Measurements from ENCODE around the gene LPIN2.
"Not testable (repeated sequence)": the region's sequence is repeated elsewhere in the genome, so short reads cannot be mapped to it uniquely, and the experiment has no call there.

LPIN2 gene

GRCh38 chr18:3042379-3042778 is 29.4 kb upstream of the LPIN2 start:
- no peak for DNase-seq

GRCh38 chr18:3041843-3042242 is 28.9 kb upstream of the LPIN2 start:
- no peak for DNase-seq

- no peak for DNase-seq
These were observed 27.9 kb upstream of the LPIN2 start for GRCh38 chr18:3040881-3041280.

- DNase-seq = no peak
These were observed 27.2 kb upstream of the LPIN2 start for GRCh38 chr18:3040173-3040572.

GRCh38 chr18:3037423-3037915 is 24.5 kb upstream of the LPIN2 start:
- peak; percentile 21 to 35 for DNase-seq

- DNase-seq = no peak
These were observed 23.2 kb upstream of the LPIN2 start for GRCh38 chr18:3036108-3036507.

- no peak for DNase-seq
These were observed 22.7 kb upstream of the LPIN2 start for GRCh38 chr18:3035635-3036034.

- no peak for DNase-seq
These were observed 19.8 kb upstream of the LPIN2 start for GRCh38 chr18:3032721-3033120.

- DNase-seq = no peak
These were observed 16.4 kb upstream of the LPIN2 start for GRCh38 chr18:3029215-3029952.

GRCh38 chr18:3028115-3028514 is 15.2 kb upstream of the LPIN2 start:
- not testable (repeated sequence) for DNase-seq

- DNase-seq = no peak
These were observed 14.5 kb upstream of the LPIN2 start for GRCh38 chr18:3027370-3027891.

- DNase-seq = no peak
These were observed 12.6 kb upstream of the LPIN2 start for GRCh38 chr18:3025544-3025943.

GRCh38 chr18:3023603-3024002 is 10.7 kb upstream of the LPIN2 start:
- not testable (repeated sequence) for DNase-seq

- DNase-seq = peak; percentile 93 to 94
These were observed 3.8 kb upstream of the LPIN2 start for GRCh38 chr18:3016585-3017297.

GRCh38 chr18:3015851-3016250 is 2.9 kb upstream of the LPIN2 start:
- DNase-seq = peak in 1 of 2 experiments; percentile 14

- peak in 1 of 2 experiments; percentile 22 for DNase-seq
These were observed 2.3 kb upstream of the LPIN2 start for GRCh38 chr18:3015204-3015592.

- DNase-seq = peak; percentile 45 to 58
These were observed 1.7 kb upstream of the LPIN2 start for GRCh38 chr18:3014503-3015203.

GRCh38 chr18:3012136-3013023 is 564 bp downstream of the LPIN2 start:
- peak in 1 of 2 experiments; percentile 22 for DNase-seq

- no peak for DNase-seq
These were observed 2.9 kb downstream of the LPIN2 start for GRCh38 chr18:3010086-3010485.

- no peak for DNase-seq
These were observed 4.4 kb downstream of the LPIN2 start for GRCh38 chr18:3008541-3008940.

GRCh38 chr18:3007491-3007890 is 5.5 kb downstream of the LPIN2 start:
- DNase-seq = no peak

- no peak for DNase-seq
These were observed 7.5 kb downstream of the LPIN2 start for GRCh38 chr18:3005462-3005861.
